OCI-LY1 (cell line): Measurements from ENCODE around the gene CHST12.

Source experiments
- EZH2 ChIP-seq: fragments of 200-600 bp; sonication (generic), shearing (Covaris generic); IDR thresholded peaks from 2 replicates; pipeline ENCODE4 v1.8.0; 2017; ENCODE audit warnings: borderline replicate concordance, mixed run types, mild to moderate bottlenecking, antibody characterized with exemption, low read length, moderate library complexity, mixed read lengths
- TF ChIP-seq, protein P1 (sequence below): fragments of 200-600 bp; sonication (generic), shearing (Covaris generic); IDR thresholded peaks from 2 replicates; pipeline ENCODE4 v1.5.1; 2017; ENCODE audit warnings: mild to moderate bottlenecking, antibody characterized with exemption, low read length, moderate library complexity, mixed read lengths

DNA sequence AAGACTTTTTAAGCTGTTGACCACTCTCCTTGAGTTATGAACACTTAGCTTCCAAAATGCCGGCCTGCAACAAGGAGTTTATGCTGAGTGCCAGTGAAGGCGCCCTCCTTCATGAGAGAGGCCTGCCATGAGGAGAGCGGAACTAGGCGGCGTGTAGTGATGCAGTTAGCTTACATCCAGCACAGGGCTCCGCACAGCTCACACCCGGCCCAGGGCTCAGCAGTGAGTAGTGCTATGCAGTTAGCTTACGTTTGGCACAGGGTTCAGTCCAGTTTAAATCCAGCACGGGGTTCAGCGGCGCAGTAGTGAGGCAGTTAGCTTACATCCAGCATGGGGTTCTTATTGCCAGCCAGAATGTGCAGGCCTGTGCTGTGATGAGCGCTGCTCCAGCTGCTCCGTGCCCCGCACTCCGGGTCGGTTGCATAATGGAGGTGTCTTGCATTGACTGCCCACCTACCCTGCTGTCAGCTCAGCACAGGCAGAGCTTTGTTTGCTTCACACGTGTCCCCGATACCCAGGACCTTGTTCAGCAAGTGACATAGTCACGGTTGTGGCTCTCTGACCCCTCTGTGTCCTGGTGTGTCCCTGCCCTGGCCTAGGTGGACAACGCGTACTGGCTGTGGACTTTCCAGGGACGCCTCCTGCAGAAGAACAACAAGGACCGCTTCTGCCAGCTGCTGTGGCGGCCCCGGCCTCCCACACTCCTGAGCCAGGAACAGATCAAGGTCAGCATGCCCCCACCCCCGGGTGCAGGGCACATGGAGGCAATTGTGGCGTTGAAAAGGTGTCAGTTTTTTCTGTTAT lies 26.9 kb upstream of the CHST12 start:
- TF ChIP-seq, protein P1, sequence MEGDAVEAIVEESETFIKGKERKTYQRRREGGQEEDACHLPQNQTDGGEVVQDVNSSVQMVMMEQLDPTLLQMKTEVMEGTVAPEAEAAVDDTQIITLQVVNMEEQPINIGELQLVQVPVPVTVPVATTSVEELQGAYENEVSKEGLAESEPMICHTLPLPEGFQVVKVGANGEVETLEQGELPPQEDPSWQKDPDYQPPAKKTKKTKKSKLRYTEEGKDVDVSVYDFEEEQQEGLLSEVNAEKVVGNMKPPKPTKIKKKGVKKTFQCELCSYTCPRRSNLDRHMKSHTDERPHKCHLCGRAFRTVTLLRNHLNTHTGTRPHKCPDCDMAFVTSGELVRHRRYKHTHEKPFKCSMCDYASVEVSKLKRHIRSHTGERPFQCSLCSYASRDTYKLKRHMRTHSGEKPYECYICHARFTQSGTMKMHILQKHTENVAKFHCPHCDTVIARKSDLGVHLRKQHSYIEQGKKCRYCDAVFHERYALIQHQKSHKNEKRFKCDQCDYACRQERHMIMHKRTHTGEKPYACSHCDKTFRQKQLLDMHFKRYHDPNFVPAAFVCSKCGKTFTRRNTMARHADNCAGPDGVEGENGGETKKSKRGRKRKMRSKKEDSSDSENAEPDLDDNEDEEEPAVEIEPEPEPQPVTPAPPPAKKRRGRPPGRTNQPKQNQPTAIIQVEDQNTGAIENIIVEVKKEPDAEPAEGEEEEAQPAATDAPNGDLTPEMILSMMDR = no peak
- TF ChIP-seq EZH2 = no peak
